GM20431 (cell line): Measurements from ENCODE around the gene AKT1.
"Not testable (repeated sequence)": the region's sequence is repeated elsewhere in the genome, so short reads cannot be mapped to it uniquely, and the experiment has no call there.

ENCODE experiments used
- in situ Hi-C: fragments of 300-500 bp; cut with MseI, MboI; formaldehyde crosslinking; loops from one replicate; pipeline ENCODE4 v1.15.0; 2020; ENCODE audit warnings: low sequenced_read_pairs; ENCODE audit not compliant: unreplicated experiment

The AKT1 gene

GRCh38 chr14:104758981-104759969, 36.3 kb downstream of the AKT1 start:
- in situ Hi-C loops = no loop called here

DNA sequence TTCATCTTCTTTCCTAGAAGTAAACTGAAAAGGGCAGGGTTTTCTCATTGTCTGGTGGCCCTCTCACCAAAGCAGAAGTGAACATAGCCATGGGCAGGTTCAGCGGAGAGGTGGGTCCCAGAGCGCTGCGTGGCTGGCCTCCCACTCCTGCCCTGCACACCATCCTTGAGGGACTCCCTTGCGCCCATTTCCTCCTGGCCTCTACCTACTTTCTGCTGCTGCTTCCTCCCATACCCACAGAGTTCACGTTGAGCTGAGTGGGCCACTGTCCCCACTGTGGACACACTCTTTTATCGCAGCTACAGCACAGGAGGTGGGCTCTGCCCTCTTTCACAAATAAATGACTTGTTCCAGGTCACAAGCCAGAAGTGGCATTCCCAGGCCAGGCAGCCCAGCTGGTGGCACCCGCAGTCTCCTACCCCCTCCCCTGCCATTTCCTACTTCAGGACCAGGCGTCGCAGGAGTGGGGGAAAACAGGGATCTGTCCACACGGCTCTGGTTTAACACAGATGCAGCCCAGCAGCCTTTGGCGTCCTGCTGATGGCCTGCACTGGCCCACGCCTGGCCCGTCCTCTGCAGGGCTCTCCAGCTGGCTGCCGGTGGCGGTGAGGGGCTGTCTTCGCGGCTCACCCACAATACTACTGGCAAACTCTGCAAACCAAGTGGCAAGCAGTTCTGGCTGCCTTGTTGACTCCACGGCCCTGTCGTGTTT, 37.7 kb downstream of the AKT1 start:
- in situ Hi-C loops = no loop called here

GRCh38 chr14:104757238-104757585, 38.3 kb downstream of the AKT1 start:
- in situ Hi-C loops = no loop called here

GRCh38 chr14:104756477-104757237, 38.9 kb downstream of the AKT1 start:
- in situ Hi-C loops = no loop called here

- in situ Hi-C loops = no loop called here
These were observed 39.9 kb downstream of the AKT1 start for GRCh38 chr14:104755621-104756020.

GRCh38 chr14:104754213-104754851, 41.2 kb downstream of the AKT1 start:
- in situ Hi-C loops = no loop called here

GRCh38 chr14:104753528-104754212, 41.9 kb downstream of the AKT1 start:
- in situ Hi-C loops = no loop called here

GRCh38 chr14:104752735-104753527, 42.6 kb downstream of the AKT1 start, which contains the start of gene SIVA1:
Gene SIVA1, plus strand, starts transcription at chr14:104753147. Its CDS starts 55 bp downstream, at chr14:104753202.
- in situ Hi-C loops = no loop called here

GRCh38 chr14:104752423-104752734, 43.2 kb downstream of the AKT1 start:
- in situ Hi-C loops = no loop called here

- in situ Hi-C loops = no loop called here
These were observed 43.8 kb downstream of the AKT1 start for GRCh38 chr14:104751539-104752422.

DNA sequence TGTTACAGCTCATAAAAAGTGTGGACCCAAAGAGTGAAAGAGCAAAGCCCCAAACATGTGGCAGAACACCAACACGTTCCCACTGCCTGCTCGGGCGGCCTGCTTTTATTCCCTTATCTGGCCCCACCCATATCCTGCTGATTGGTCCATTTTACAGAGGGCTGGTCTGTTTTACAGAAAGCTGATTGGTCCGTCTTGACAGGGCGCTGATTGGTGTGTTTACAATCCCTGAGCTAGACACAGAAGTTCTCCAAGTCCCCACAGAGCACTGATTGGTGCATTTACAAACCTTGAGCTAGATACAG, 44.8 kb downstream of the AKT1 start:
- in situ Hi-C loops = not testable (repeated sequence)

DNA sequence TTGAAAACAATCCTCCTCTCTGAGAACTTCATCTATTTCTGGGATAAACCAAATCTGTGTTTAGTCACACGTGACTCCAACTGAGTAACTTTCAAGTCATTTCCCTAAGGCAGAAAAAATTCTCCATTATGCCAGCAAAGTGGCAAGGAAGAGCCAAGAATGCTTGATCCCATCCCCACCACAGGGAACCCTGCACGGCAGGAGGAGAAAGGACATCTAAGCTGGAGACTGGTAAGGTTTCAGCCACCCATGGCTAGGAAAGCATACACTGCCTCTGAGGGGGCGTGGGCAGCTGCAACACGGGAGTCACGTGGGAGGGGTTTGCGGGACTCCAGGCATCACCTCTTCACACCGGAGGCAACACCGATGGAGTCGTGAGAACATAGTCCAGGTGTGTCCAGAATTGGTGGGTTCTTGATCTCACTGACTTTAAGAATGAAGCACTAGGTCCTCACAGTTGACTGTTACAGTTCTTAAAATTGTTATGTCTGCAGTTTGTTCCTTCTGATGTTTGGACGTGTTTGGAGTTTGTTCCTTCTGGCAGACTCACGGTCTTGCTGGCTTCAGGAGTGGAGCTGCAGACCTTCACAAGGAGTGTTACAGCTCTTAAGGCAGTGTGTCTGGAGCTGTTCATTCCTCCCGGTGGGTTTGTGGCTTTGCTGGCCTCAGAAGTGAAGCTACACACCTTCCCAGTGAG, 45.3 kb downstream of the AKT1 start:
- in situ Hi-C loops = no loop called here

- in situ Hi-C loops = no loop called here
These were observed 46.4 kb downstream of the AKT1 start for GRCh38 chr14:104749111-104749649.

- in situ Hi-C loops = no loop called here
These were observed 47.7 kb downstream of the AKT1 start for GRCh38 chr14:104747876-104748275.

GRCh38 chr14:104746934-104747481, 48.5 kb downstream of the AKT1 start:
- in situ Hi-C loops = no loop called here

- in situ Hi-C loops = no loop called here
These were observed 49.4 kb downstream of the AKT1 start for GRCh38 chr14:104746071-104746545.

DNA sequence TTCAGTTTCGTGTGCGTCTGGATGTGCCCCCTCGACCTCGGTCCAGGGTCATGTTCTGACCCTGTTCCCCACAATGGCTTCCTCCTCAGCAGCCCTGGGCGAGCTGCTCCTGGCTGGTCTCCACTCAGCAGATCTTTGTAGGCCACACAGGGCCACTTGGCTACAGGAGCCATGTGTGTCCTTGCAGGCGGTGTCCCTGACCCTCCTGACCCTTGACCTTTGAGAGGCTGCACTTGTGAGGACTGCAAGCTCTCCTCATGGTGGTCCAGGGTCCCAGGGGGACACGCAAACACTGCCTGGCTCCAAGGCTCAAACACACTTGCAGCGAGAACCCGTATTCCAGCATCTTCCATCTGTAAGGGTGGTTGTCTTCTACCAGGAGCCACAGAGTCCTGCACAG, 50.1 kb downstream of the AKT1 start:
- in situ Hi-C loops = no loop called here
